Spleen (tissue), 7 donors: Measurements from ENCODE around the gene TSPAN33.

Experiments
- CTCF ChIP-seq, 11 experiments: fragments of 200-600 bp in 7 of 11; fragments of 450-650 bp in 4 of 11; sonication (generic) in 4 of 11; IDR thresholded peaks in 8 of 11; conservative IDR thresholded peaks in 3 of 11; 1 replicate in 7 of 11; 2 replicates in 4 of 11; pipeline versions ENCODE4 v1.4.0 to v1.8.0; 2016 to 2021; ENCODE audit warnings: antibody characterized with exemption in 11 of 11, inconsistent platforms in 4 of 11, mild to moderate bottlenecking in 1 of 11
- POLR2A ChIP-seq, 3 donors: fragments of 450-650 bp; IDR thresholded peaks; one replicate each; pipeline ENCODE4 v1.5.1; 2017; ENCODE audit warnings: antibody characterized with exemption in 3 of 3, mild to moderate bottlenecking in 1 of 3
- donor health status: DM: no; HTN: no; CAD: no; lungs with moderate emphysema.
- donor health status: DM: no; HTN: no; CAD: no.
- donor health status: DM: no; HTN: no; CAD: no.

GRCh38 chr7:129126314-129126713 lies 18.2 kb upstream of the TSPAN33 start:
- TF ChIP-seq CTCF (IDR thresholded peaks at IDR 0.05 in 8 of 11, conservative IDR thresholded peaks at IDR 0.05 in 3 of 11): no peak
- no peak for TF ChIP-seq POLR2A (IDR thresholded peaks at IDR 0.05)
